AML-193 (cell line): Measurements from ENCODE around the gene IRF6.

Source experiments
- DNase-seq, 2 experiments: peaks; one replicate each; lab custom pipeline; 2025; lab: John Stamatoyannopoulos, UW

IRF6 gene

DNA sequence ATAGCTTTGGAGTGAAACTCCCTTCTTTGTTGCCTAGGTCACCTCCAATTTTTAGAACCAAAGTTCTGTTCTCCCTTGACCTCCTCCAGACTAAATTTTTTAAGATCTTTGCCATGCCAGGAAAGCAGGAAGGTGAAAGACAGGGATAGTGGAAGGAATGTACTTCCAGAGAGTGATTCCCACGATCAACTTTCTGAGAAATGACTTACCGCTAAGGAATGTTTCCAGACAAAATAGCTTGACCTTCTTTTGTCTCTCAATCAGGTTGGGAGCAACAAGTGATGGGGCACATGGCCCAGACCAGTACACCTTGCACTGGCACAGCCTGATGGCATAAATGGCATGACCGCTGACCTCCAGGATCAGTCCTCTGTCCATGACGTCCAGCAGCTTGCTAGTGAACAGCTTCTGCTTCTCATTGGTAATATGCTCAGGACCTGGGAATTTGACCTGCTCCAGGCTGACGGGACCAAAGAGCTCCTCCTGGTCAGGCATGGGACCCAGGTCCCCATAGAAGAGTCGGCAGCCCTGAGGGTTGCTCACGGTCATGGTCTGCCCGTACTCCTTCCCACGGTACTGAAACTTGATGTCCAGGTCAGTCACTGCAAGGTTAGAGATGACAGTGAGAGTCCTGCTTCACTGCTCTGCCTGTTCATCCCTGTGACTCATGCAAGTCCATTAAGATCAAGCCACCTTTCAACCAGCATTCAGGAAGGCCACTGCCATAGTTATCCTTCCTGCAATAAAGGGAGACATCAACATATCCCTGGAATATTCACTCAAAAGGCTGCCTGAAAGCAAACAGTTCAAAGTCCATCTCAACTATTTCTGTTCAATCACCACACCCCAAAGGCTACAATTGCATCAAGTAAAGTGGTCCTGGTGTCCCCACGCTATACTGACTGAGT, 15.4 kb downstream of the IRF6 start:
- no peak for DNase-seq

DNA sequence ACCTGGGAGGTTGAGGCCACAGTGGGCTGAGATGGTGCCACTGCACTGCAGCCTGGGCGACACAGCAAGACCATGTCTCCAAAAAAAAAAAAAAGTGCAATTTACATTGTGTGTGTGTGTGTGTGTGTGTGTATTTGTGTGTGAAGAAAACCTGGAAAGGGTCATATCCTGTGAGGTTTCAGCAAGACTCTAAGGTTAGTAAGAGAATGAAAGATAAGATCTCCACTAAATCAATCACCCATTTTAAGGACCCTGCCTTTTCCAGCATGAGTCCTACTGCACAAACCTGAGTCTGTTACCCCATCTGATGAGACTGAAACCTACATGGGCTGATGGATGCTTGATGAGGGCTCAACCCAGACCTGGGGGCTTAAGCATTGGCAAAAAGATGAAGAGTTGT, 16.7 kb downstream of the IRF6 start:
- no peak for DNase-seq

DNA sequence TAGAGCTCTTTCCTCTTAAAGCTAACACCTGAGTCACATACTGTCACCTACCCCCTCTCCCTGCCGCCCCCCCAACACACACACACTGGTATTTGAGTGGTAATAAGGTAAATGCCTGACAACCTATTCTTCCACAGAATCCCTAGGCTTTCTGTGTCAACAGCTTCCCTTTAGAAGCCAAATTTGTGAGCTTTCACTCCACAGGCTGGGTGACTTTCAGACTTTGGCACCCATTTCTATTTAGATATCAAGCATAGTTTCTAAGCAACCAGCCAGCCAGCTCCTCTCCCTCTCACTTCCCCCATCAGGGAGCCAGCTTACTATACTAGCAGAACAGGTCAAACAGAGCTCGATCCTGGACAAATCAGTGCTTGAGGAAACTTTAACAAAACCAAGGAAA, 18.4 kb downstream of the IRF6 start:
- no peak for DNase-seq

DNA sequence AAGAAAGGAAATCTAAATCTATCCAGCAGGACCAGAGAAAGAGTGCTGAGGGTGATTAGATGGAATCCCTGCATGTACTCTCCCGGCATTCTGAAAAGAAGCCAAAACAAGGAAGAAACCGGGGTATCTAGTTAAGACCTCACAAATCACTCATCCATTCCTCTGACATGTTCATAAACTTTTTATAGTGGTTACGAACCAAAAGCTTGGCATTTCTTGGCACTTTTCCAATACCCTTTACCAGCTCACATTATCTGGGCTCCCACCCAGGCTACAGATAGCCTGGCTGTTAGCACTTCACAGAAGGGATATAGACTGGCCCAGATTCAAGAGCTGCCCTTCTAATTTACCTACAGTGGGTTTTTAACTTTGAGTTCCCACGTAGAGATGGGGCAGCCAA, 19.8 kb downstream of the IRF6 start:
- DNase-seq, result no peak

DNA sequence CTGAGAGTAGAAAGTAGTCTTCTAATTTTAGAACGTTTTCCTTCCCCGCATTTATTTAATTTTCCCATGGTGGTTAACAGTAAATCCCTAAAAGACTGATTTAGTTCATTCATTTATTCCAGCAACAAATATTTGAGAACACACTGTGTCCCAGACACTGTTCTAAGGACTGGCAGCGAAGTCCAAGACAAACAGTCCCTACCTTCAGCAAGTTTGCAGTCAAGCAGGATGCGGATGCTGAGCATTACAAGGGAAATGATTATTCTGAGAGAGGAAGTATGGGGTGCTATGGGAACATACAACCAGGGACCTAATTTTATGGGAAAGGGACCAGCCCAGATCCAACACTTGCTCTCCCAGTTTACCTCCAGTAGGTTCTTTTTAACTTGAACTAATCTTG, 20.4 kb downstream of the IRF6 start:
- DNase-seq, result no peak

DNA sequence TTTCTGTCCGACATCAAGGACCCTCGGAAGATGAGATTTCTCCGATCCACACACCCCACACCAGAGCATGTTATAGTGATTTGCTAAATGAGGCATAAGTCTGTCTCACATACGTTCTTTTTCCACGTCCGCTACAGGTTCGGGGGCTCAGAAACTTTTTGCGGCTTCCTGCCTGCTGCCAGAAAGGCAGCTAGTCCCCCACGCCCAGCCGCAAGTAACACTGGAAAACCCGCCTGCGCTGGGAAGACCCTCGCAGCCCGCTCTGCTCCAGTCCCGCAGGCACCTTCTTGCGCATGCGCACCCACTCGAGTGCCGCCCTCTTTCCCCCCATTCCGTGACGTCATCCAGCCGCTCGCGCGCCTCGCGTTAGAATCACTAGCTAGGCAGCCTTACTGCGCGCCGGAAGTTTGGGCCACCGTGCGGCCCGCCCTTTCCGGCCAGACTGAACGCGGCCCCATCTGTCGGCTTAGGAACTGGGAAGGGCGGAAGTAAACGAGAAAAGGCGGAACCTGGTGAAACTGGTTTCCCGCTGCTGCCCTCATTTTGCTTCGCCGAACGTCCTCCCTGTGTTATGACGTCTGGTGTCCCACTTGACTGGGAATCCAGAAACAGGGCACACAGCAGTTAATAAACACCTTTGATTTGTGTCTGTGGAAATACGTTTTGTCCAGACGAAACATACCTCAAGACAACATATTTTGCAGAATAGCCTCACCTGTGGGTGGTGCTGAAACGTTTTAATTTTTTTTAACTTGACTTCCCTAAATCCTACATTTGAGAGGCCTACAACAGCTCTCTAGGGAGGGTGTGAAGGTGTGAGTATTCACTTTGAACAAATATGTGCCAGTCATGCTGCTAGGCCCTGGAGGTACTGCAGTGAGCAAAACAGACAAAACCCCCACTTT, 21.4 kb downstream of the IRF6 start, which contains the start of gene C1orf74:
TSS of gene C1orf74 (minus strand) at position 295 of the 905 bp plus-strand sequence. CDS start 925 bp downstream, outside the sequence.
- peak; percentile 92 to 93 for DNase-seq

DNA sequence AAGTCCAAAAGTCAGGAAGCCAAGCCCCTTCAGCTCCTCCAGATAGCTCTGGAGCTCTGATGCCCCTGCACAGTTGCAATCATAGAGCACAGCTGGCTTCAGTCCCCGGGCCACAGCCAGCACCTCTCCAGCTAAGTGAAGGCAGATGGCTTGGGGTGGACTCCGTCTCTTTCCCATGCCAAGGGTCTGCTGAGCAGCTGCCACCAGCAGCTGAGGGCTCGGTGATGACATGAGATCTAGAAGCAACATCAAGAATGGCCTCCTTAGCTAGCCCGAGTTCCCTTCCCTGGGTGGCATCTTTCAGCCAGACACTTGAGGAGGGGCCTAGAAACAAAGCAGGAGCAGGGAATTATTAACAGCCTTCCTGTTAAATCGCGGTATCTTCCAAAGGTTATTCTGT, 22.6 kb downstream of the IRF6 start:
- no peak for DNase-seq

DNA sequence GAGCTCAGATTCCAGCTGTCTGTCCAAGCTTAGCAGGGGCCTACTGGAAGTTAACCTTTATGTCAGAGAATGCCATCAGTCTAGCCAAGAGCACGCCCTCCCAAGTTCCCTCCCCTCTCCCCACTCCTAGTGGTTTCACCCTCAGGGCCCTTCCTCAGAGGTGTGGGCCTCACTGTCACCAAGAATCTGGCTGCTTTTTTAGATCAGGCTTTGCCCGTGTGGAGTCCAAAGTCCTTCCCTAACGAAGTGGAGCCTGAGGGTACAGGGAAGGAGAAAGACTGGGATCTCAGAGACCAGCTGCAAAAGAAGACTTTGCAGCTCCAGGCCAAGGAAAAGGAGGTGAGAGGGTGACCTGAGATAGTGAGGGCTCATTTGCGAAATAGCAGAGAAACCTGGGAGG, 25.7 kb downstream of the IRF6 start:
- DNase-seq, result no peak

DNA sequence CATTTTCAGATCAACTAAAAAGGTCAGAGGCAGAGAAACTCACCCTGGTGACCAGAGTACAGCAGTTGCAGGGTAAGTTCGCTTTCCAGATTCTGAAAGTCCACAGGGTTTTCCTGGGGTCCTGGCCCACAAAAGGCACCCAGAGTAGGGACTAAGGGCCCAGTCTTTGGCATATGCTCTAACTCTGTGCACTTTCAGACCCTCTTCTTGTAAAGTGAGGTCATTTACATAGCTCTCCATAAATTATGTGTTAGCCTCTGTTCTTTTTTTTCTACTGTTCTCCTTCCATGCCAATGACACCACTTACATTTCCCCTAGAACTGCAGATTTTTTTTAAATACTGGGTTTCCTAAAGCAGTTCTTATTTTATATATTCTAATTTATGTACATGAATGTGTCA, 27.8 kb downstream of the IRF6 start:
- no peak for DNase-seq

DNA sequence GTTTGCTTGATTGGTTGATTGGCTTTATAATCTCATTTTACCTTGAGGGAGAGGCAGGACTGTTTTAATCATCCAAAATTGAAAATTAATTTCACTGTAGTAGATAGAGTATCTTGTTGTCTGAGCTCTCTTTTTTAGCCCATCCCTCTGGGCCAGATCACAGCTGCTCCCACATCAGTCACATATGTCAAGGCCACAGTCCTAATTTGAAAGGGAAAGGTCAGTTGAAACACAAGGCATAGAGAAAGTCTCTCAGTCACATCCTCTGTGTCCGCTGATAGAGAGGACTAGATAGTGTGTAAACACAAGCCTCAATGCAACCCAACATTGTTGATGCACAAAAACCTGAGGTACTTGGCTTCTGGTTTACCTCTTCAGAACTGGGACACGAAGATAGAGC, 28.4 kb downstream of the IRF6 start:
- DNase-seq, result no peak

DNA sequence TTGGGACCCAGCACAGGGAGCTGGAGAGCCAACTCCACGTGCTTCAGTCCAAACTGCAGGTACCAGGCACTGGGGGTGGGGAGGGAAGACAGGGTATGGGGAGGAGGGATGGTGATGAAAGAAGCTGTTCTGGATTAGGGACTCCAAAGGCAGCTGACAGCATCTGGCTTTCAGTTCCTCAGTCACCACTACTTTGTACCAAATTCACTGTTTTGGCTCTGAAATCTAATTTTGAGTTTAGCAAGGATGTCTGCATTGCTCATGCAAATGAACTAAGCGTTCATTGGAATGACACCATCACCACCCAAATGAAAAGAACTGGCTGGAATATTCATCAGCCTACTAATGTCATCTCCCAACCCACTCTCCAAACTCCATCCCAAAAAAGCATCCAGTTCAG, 30.3 kb downstream of the IRF6 start:
- no peak for DNase-seq

DNA sequence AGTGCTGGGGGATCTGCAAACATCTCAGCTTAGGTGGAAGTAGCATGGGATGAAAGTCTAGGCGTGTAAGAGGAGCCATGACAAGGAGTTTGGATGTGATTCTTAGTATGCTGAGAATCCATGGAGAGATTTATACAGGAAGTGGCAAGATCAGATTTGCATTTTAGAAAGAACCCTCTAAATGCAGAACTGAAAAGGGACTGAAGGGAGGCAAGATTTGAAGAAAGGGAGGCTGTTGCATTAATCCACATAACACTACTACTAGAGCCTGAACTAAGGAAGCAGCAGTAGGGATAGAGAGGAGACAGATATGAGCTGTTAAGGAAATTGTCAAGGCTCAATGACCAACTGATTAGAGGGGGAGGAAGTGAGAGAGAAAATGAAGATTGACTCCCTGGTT, 31.4 kb downstream of the IRF6 start:
- DNase-seq, result no peak

DNA sequence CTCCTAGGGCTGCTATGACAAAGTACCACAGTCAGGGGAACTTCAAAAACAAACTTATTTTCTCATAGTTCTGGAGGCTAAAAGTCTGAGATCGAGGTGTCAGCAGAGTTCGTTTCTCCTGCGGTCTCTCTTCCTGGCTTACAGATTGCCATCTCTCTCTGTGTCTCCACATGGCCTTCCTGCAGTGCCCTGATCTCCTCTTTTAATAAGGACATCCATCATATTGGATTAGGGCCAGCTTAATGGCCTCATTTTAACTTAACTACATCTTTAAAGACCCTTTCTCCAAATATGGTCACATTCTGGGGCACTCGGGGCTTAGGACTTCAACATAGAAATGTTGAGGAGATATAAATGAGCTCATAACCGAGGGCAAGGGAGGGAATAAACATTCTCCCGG, 33.8 kb downstream of the IRF6 start:
- no peak for DNase-seq

DNA sequence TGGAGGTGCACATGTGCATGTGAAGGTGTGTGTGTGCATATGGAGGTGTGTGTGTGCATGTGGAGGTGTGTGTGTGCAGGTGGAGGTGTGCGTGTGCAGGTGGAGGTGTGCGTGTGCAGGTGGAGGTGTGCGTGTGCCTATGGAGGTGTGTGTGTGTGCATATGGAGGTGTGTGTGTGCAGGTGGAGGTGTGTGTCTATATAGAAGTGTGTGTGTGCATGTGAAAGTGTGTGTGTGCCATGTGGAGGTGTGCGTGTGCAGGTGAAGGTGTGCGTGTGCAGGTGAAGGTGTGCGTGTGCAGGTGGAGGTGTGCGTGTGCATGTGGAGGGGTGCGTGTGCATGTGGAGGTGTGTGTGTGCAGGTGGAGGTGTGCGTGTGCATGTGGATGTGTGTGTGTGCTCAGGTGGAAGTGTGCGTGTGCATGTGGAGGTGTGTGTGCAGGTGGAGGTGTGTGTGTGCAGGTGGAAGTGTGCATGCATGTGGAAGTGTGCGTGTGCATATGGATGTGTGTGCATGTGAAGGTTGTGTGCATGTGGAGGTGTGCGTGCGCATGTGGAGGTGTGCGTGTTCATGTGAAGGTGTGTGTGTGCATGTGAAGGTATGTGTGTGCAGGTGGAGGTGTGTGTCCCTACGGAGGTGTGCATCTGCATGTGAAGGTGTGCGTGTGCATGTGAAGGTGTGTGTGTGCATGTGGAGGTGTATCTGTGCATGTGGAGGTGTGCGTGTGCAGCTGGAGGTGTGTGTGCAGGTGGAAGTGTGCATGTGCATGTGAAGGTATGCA, 35.1 kb downstream of the IRF6 start:
- DNase-seq, result no peak

DNA sequence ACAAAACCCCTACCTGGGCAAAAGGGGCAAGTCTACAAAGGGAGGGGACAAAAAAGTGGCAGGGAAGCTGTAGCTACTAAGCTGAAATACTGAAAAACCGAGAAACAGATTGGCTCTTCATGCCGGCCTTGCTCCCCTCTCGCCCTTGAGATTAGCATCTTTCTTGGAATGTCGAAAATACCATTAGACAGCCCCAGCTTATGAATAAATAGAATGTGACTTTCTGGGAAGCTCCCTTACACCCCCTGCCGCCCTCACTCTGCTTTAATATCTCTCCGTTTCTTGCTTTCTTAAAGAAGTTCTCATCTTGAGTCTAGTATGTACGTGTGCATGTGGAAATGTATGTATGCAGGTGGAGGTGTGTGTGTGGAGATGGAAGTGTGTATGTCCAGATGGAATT, 36.0 kb downstream of the IRF6 start:
- DNase-seq, result peak; percentile 43

DNA sequence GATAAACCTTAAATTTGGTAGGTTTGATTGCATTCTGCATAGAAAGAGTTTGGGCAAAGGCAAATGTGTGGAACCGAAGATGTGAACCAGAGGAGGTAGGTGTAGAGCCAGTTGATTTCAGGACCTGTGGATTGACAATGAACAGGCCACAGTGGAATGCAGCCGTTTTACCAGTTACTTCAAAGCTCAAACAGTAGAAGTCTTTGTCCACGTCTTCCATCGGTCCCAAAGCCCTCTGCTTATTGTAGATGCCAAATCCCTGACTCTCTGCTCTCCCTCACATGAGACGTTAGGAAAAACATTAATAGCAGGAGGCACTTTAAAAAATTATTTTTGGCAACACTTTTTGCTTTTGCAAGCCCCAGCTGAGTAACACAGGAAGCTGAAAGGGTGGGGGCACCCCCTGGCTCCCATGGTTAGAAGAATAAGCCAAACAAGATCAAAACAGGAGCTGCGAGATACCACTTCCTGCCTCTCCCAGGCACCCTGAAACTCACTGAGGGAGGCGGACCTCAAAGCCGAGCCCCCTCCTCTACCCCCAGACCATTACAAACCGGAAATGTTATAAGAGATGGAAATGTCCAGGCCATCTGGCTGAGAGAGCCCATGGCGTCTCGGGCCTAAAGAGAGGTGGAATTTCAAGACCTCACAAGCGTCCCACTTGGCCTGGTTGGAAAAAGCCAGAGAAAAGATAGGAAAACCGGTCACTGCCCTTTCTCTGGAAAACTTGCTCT, 36.6 kb downstream of the IRF6 start:
- peak; percentile 80 to 84 for DNase-seq

DNA sequence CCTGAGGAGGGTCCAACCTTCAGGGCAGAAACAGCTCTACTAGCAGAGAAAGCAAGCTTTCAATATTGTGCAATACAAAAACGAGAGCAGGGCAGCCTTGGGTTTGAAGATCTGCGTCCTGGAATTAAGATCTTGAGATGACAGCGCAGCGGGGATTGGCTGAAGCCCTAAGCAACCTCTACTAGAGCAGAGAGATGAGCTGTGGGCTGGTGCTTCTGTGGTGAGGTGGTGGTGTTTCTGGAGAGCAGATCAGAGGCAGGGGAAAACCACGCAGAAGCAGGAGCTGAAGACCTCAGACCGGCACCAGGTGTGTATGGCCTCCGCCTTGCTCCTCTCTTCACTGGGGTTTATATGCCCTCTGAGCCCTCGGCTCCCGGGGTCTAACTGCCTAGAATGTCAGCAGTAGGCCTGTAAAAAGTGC, 37.6 kb downstream of the IRF6 start:
- peak; percentile 56 to 69 for DNase-seq

DNA sequence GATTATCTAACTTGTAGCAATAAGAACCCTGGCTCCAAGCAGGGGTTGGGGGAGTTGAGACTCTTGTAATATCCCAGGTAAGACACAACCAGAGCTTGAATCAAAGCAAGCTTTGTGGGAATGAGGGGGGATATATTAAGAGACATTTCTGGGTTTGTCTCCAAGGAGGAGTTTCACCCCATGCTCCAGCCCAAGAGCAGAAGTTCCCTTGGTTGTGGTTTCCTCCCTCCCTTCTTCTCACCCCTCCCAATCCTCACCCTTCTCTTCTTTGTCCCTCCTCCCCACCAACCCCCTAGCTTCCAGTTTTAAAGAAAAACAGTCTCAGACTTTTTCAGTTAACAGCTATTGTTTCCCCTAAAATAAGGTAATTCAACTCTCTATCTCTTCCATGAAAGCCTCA, 38.2 kb downstream of the IRF6 start:
- DNase-seq, result peak; percentile 55 to 63

DNA sequence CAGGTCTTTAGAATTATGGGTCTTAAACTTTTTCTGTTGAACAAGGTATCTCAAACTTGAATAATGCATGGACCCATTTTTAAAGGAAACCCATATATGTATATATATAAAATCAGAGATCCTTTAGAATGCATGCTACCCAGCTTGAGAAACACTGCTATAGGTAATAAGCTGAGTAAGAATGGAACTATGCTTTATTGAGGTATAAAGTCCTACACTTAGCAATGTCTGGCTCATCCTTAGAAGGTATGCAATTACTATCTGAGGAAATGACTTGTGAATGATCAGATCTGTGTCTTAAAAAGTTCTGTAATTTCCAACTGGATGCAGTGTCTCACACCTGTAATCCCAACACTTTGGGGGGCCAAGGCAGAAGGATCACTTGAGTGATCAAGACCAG, 38.8 kb downstream of the IRF6 start:
- DNase-seq, result no peak

DNA sequence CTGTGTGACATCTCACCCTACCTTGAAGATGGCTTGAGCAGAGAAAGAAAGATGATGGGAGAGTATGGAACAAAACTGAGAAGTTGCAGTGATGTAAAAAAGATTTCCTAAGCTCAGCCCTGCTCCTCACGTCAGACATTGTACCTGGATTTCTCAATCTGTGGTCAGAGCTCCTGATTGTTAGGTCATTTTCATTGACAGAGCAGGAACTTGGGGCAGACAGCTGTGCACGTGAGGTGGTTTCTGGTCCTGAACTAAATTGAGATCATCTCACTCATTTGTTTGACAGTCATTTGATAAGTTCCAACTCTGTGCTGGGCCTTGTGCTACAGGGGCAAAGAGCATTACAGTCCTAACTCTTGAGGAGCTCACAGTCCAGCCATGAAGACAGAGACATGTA, 39.9 kb downstream of the IRF6 start:
- peak; percentile 34 to 65 for DNase-seq

DNA sequence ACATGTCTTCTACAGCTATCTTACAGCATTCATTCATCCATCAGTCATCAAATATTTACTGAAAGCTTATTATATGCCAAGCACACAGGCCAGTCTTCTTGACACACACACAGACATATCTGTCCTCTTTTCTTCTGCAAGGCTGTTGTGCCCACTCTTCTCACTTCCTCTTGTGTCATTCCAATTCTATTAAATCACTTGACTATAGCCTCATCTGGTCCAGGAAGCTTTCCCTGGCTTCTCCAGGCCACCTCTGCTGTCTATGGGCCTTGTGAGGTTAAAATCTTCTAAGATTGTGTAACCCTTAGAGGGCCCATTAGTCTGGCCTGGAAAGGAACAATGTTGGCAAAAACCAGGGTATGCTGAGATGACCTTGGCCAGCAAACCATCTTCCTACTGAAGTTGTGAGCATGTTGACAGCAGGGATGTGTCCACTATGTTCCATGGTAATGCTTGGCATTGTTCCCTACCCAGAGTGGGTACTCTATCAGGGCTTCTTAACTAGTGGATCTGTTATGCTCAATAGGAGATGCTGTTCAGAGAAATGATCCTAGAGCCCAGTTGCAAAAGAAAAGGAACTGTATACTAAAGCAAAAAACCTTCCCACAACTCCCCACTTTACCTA, 44.8 kb downstream of the IRF6 start:
- DNase-seq, result no peak
